PFSK-1 (cell line): ENCODE results near the gene TWF2.

Experiments
- FOXP2 ChIP-seq: optimal IDR thresholded peaks from 2 replicates; pipeline ENCODE3; 2011; ENCODE audit warnings: borderline replicate concordance, control low read depth, inconsistent platforms; ENCODE audit not compliant: insufficient read depth; ENCODE audit errors: extremely low read length, extremely low read depth
- POLR2AphosphoS5 ChIP-seq: IDR thresholded peaks from 2 replicates; pipeline ENCODE4 v1.6.1; 2012; ENCODE audit warnings: low read depth, mild to moderate bottlenecking, control low read depth, low read length, moderate library complexity
- REST ChIP-seq, 2 experiments: IDR thresholded peaks; 2 replicates each; pipeline versions ENCODE4 v1.6.1 to v1.8.0; 2011 to 2012; ENCODE audit warnings: low read depth in 2 of 2, low read length in 2 of 2, control low read depth in 1 of 2, inconsistent platforms in 1 of 2, mild to moderate bottlenecking in 1 of 2, moderate library complexity in 1 of 2; ENCODE audit not compliant: insufficient read depth in 1 of 2
- SIN3A ChIP-seq: IDR thresholded peaks from 2 replicates; pipeline ENCODE4 v1.6.1; 2012; ENCODE audit warnings: mild to moderate bottlenecking, low read length, moderate library complexity, borderline replicate concordance; ENCODE audit not compliant: insufficient read depth
- TAF1 ChIP-seq: IDR thresholded peaks from 2 replicates; pipeline ENCODE4 v1.6.1; 2012; ENCODE audit warnings: low read length, control low read depth, borderline replicate concordance; ENCODE audit not compliant: insufficient read depth

The TWF2 gene

GRCh38 chr3:52280050-52280461 lies 41.1 kb upstream of the TWF2 start:
- TF ChIP-seq REST (IDR thresholded peaks at IDR 0.05; ENCODE audit: insufficient read depth in 1 of 2, low read depth in 2 of 2, low read length in 2 of 2) = no peak
- no peak for TF ChIP-seq FOXP2
- TF ChIP-seq POLR2AphosphoS5 = no peak
- no peak for TF ChIP-seq TAF1
- no peak for TF ChIP-seq SIN3A

- TF ChIP-seq FOXP2 = no peak
- no peak for TF ChIP-seq TAF1
- no peak for TF ChIP-seq SIN3A
- no peak for TF ChIP-seq POLR2AphosphoS5
- TF ChIP-seq REST (IDR thresholded peaks at IDR 0.05; ENCODE audit: insufficient read depth in 1 of 2, low read depth in 2 of 2, low read length in 2 of 2) = no peak
Observed at GRCh38 chr3:52279596-52279995, 40.6 kb upstream of the TWF2 start.

- TF ChIP-seq TAF1 (peak; percentile 93), SIN3A (peak; percentile 58; the same call in 1 of the 2 replicates), FOXP2 (peak; percentile 60), POLR2AphosphoS5 (peak; percentile 85; the same call in 1 of the 2 replicates), REST (IDR thresholded peaks at IDR 0.05; ENCODE audit: insufficient read depth in 1 of 2, low read depth in 2 of 2, low read length in 2 of 2) (peak in 1 of 2 experiments; percentile 49; a peak in 1 of 4 replicates)
Observed at GRCh38 chr3:52278510-52279069, 39.6 kb upstream of the TWF2 start, which contains the start of gene WDR82. WDR82 (minus strand) TSS chr3:52278649; CDS start chr3:52278361, 288 bp downstream.

- TF ChIP-seq REST (IDR thresholded peaks at IDR 0.05; ENCODE audit: insufficient read depth in 1 of 2, low read depth in 2 of 2, low read length in 2 of 2) = no peak
- no peak for TF ChIP-seq SIN3A
- TF ChIP-seq FOXP2 = no peak
- no peak for TF ChIP-seq TAF1
- TF ChIP-seq POLR2AphosphoS5 = no peak
Observed at GRCh38 chr3:52277972-52278509, 39.1 kb upstream of the TWF2 start.
